Activated CD8-positive, alpha-beta memory T cell treated with anti-CD3 and anti-CD28 coated beads for 24 hours (primary cell): Measurements from ENCODE around the gene MAGOH.
"Not testable (repeated sequence)": the region's sequence is repeated elsewhere in the genome, so short reads cannot be mapped to it uniquely, and the experiment has no call there.

Source experiments
- DNase-seq: peaks from one replicate; pipeline ENCODE4 v3.0.0-alpha.2; 2020

Gene MAGOH

DNA sequence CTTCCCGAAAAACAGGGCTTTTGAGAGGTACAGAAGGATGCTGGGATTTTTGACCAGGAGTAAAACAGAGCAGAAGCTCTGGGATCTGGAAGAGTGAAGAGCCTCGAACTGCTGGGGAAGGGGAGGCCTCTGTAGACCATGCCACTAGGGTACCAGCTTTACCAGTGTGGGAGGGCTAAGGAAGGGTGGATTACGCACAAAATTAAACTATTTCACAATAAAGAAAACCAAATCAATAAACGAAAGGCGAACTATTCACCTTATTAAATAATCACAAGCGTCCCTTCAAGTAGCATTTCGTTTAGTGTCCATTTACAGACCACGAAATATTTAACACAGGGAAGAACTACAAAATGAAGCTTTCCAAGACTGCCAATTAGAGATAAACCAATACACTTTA, 18.6 kb downstream of the MAGOH start:
- DNase-seq: no peak

DNA sequence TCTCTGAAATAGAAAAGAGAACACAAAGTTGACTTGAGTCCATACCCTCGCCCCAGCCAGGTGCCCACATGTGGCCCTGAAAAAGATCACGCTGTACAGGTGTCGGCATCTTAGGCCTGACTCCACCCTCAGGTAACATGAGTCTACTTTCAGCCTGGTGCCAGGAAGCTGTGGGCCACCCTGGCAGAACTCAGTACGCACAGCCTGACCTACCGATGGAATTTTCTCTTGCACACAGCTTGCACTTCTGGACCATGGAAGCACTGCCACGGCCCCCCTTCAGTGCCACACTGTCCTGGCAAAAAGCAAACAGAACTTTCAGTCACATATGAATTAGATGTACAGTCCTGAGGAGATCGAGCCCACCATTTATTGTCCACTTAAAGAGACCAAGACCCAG, 20.1 kb downstream of the MAGOH start:
- no peak for DNase-seq

DNA sequence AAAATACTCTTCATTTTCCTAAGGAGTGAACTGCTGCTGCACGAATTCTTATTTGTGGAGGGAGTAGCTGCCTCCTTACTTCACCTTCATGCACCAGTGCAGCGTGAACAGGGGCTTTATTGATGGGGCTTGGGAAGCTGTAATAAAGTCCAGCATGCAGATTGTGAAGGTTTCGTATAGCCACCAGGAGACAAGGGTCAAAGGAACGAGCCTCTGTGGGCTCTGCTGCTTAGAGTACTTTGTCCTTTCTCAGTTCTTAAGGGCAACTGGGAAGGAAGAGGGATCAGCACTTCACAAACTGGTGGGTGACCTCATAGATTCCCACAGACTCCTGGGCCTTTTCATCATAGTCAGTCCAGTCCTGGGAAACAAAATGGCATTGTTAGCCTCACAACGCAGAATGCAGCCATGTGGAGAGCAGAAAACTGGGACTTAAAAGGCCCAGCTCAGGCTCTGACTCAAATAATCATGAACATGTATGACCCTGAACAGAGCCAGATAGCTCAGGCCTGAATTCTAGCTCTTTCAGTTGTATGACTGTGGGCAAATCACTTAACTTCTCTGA, 23.9 kb downstream of the MAGOH start:
- DNase-seq: no peak

DNA sequence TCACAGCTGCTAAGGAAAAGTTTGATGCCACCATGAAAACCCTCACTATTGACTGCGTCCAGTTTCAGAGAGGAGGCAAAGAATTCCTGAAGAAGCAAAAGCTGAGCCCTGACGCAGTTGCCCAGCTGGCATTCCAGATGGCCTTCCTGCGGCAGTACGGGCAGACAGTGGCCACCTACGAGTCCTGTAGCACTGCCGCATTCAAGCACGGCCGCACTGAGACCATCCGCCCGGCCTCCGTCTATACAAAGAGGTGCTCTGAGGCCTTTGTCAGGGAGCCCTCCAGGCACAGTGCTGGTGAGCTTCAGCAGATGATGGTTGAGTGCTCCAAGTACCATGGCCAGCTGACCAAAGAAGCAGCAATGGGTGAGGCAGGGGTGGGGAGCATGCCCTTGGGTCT, 27.4 kb downstream of the MAGOH start:
- DNase-seq: no peak

DNA sequence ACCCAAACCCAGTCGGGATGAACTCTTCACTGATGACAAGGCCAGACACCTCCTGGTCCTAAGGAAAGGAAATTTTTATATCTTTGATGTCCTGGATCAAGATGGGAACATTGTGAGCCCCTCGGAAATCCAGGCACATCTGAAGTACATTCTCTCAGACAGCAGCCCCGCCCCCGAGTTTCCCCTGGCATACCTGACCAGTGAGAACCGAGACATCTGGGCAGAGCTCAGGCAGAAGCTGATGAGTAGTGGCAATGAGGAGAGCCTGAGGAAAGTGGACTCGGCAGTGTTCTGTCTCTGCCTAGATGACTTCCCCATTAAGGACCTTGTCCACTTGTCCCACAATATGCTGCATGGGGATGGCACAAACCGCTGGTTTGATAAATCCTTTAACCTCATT, 28.0 kb downstream of the MAGOH start:
- no peak for DNase-seq

DNA sequence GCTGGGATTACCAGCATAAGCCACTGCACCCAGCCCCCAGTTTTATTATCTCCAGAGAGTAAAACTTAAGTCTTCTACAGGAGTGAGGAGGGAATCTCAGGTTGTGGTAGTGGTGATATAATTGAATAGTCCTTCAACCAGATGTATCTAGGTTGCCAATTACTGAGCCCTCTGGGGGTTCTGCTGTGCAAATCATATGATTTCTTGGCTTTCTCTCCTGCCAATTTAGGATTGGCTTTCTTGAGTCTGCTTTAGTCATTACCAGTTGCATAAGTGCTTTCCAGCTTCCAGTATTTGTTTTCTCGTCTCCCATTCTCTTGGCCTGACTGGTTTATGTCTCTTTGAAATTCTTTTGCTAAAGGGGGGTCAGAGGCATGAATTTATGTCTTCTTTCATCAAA, 30.6 kb downstream of the MAGOH start:
- no peak for DNase-seq

DNA sequence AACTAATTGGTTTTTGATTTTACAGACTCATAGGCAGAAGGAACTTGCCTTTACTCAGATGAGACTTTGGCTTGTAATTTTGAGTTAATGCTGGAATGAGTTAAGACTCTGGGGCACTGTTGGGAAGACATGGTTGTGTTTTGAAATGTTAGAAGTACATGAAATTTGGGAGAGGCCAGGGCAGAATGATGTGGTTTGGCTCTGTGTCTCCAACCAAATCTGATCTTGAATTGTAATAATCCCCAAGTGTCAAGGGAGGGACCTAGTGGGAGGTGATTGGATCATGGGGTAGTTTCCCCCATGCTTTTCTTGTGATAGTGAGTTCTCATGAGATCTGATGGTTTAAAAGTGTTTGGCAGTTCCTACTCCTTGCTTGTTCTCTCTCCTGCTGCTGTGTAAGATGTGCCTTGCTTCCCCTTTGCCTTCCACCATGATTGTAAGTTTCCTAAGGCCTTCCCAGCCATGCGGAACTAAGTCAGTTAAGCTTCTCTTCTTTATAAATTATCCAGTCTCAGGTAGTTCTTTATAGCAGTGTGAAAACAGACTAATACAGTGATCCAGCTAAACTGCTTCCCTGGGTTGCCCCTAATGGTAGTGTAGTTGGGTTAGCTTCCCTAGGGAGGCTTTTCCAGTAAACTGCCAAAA, 31.5 kb downstream of the MAGOH start:
- DNase-seq: no peak

DNA sequence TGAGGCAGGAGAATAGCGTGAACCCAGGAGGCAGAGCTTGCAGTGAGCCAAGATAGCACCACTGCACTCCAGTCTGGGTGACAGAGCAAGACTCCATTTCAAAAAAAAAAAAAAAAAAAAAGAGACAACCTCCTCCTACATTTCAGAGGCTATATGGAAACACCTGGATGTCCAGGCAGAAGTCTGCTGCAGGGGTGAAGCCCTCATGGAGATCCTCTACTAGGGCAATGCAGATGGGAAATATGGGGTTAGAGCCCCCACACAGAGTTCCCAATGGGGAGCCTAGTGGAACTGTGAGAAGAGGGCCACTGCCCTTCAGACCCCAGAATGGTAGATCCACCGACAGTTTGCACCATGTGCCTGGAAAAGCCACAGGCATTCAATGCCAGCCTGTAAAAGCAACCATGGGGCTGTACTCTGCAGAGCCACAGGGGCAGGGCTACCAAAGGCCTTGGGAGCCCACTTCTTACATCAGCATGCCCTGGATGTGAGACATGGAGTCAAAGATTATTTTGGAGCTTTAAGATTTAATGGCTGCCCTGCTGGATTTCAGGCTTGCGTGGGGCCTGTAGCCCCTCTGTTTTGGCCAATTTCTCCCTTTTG, 32.1 kb downstream of the MAGOH start:
- DNase-seq: not testable (repeated sequence)

GRCh38 chr1:53205496-53205895, 32.8 kb downstream of the MAGOH start:
- not testable (repeated sequence) for DNase-seq

DNA sequence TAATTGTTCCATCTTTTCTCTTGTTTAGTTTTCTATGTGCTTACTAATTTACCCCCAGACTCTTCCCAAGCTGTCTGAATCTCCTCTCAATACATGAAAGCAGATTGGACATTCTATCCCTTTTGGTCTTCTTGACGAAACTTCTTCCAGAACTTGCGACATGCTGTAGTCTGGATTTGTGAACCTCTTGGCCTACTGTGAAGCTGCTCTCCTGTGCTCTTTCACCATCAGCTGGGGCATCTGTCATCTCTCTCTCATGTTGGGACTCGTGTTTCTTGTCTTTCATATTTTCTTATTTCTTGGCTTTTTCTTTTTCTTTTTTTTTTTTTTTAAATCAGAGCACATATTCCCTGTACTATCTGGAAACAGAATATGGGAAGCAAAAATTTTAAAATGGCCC, 34.9 kb downstream of the MAGOH start:
- no peak for DNase-seq

DNA sequence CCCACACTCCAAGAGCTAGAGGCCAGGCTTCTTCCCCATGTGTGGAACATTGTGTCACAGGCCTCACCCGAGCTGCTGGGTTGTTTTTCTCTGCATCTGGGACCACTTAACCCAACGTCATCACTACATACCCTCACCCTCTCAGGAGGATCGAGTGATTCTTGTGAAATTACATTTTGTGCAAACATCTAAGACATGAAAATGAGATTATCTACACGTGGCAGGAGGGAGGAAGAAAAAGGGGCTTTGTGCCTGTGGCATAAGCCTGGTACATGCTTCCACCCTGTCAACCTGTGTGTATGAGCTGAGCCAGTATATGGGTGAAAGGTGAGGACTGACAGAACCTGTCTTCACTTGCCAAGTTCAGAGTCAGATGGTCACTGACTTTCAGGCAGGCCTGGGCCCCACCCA, 40.1 kb downstream of the MAGOH start:
- no peak for DNase-seq

DNA sequence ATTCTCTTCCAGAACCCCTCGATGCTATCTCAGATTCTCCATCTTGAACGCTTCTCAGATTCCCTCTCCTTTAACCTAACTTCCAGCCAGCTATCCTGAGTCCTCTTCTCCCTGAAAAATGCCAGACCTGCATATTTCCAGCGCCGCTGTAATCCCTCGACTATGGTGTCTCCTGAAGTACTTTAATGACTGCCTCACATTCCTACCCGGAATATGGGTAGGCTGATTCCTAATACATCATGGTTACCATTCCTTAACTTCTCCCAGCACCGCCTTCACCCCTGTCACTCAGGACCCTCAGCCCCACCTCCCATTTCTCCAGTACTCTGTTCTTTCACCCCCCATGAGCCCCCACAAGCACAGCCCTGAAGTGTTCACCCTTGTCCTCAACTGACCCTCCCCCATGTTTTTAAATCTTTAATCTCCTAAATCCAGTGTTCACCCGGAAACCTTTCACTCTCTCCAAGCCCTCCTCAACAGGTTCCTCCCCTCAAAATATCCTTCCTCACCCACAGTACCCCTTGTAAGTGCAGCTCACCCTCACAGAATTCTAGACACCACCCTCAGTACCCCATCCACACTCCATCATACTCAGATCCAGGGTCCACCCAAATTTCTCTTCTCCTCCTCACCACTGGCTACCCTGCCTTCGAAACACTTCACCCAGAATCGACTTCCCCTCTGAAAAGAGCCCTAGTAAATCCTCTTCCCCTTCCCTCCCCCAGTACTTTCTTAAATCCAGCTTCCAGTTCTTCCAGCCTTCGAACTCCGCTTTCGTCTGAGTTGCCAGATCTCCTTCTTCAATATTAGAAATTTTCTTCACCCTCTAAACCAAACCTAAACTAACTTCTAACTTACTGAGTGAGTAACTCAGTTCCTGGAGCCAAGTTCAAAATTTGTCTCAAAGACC, 40.8 kb downstream of the MAGOH start:
- no peak for DNase-seq

GRCh38 chr1:53196485-53197290, 41.6 kb downstream of the MAGOH start, which contains the start of gene CPT2:
Gene CPT2 (plus strand): TSS chr1:53196824. CDS start chr1:53196944, 120 bp downstream.
- peak; percentile 94 for DNase-seq

DNA sequence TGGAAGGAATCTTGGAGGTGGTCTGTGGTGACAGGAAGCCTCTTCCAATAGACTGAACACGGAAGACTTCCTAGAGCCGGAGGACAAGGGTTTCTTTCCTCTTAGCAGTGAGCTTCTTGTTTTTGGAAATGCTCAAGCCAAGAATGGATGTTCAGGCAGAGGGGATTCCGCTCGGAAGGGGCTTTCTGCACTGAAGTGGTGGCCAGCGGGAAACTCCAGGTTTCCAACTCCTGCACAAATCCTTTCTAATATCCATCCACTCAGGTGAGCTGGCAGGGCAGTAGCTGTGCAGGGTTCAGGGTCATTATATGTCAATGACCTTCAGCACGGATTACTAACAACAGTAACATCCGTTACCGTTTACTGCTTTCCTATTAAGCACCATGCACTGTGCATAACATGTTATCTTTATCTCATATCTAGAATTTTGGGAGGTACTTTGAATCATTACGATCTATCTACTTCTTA, 42.3 kb downstream of the MAGOH start:
- no peak for DNase-seq

- no peak for DNase-seq
Measured at GRCh38 chr1:53195246-53196016, 42.9 kb downstream of the MAGOH start.

GRCh38 chr1:53190210-53190611, 48.1 kb downstream of the MAGOH start:
- no peak for DNase-seq

- no peak for DNase-seq
Measured at GRCh38 chr1:53189061-53189460, 49.3 kb downstream of the MAGOH start.

DNA sequence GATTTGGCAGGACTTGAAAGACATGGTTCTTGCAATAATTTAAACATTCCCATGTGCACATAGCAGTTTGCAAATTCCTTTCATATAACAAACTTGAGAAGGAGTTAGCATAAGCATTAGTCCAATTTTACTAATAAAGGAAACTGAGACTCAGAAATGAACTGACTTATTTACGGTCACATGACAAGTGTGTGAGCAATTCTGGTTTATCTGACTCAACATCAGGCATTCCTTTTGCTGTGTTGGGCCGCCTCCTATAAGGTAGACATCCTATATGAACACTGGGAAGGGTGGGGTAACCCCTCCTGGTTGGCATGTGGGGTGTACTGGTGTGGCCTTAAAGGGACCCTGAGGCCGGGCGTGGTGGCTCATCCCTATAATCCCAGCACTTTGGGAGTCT, 50.2 kb downstream of the MAGOH start:
- no peak for DNase-seq

GRCh38 chr1:53187401-53187800, 50.9 kb downstream of the MAGOH start:
- DNase-seq: no peak

DNA sequence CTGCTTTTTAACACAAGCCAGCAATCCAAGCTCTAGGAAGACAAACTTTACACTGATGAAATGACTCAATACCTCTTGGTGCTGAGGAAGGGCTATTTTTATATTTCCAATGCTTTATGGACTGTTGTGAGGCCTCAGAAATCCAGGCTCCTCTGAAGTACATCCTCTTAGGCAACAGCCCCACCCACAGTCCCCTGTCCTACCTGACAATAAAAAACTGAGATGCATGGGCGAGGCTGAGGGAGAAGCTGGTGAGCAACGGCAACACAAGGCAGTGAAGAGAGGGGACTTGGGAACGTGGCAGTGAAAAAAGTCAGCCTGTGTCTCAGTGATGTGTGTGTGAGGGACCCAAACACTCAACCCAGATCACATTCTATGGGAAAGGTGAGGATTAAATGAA, 51.8 kb downstream of the MAGOH start:
- DNase-seq: no peak

DNA sequence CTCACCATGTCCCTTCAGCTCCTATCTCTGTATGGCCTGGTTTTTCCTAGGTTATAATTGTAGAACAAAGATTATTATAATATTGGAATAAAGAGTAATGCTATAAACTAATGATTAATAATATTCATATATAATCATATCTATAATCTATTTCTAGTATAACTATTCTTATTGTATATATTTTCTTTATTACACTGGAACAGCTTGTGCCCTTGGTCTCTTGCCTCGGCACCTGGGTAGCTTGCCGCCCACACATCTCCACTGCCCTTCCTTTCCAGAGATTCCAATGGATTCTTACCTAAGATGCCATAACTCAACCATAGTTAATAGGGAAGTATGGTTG, 52.4 kb downstream of the MAGOH start:
- not testable (repeated sequence) for DNase-seq
